Mucosa of stomach (tissue), 1 donor: ENCODE data around the gene GUCY1A1.
"Not testable (repeated sequence)": the region's sequence is repeated elsewhere in the genome, so short reads cannot be mapped to it uniquely, and the experiment has no call there.

Source experiments
- H3K27me3 ChIP-seq: one replicate; pipeline ENCODE4 v1.7.0; 2013; ENCODE audit warnings: mild to moderate bottlenecking, low read length; ENCODE audit not compliant: control insufficient read depth, insufficient read depth
- H3K36me3 ChIP-seq: one replicate; pipeline ENCODE4 v1.7.0; 2013; ENCODE audit warnings: low read length; ENCODE audit not compliant: control insufficient read depth, insufficient read depth
- H3K4me1 ChIP-seq: one replicate; pipeline ENCODE4 v1.7.0; 2013; ENCODE audit warnings: mild to moderate bottlenecking, low read length; ENCODE audit not compliant: control insufficient read depth, insufficient read depth
- H3K4me3 ChIP-seq: one replicate; pipeline ENCODE4 v1.7.0; 2013; ENCODE audit warnings: low read length
- H3K9ac ChIP-seq: one replicate; pipeline ENCODE4 v1.7.0; 2013; ENCODE audit warnings: mild to moderate bottlenecking, low read length, moderate library complexity
- H3K9me3 ChIP-seq: one replicate; pipeline ENCODE4 v1.7.0; 2013; ENCODE audit warnings: mild to moderate bottlenecking, low read length, moderate library complexity; ENCODE audit not compliant: control insufficient read depth
- donor health status: Pancreatic carcinoma.

GUCY1A1 gene

GRCh38 chr4:155639704-155640523, 26.7 kb upstream of the GUCY1A1 start:
- H3K36me3 ChIP-seq = no peaks in the 10 kb centered on the region
- H3K9me3 ChIP-seq = no peaks in the 10 kb centered on the region
- no peak overlapping the region for H3K4me3 ChIP-seq
- no peak overlapping the region for H3K9ac ChIP-seq
- no peaks in the 10 kb centered on the region for H3K27me3 ChIP-seq
- H3K4me1 ChIP-seq = no peaks in the 10 kb centered on the region

- Histone ChIP-seq H3K9ac (no peak overlapping the region), H3K4me1 (no peaks in the 10 kb centered on the region), H3K9me3 (no peaks in the 10 kb centered on the region), H3K4me3 (no peak overlapping the region), H3K27me3 (no peaks in the 10 kb centered on the region), H3K36me3 (no peaks in the 10 kb centered on the region)
Measured at GRCh38 chr4:155640751-155641150, 25.9 kb upstream of the GUCY1A1 start.

GRCh38 chr4:155643087-155643486, 23.6 kb upstream of the GUCY1A1 start:
- Histone ChIP-seq H3K27me3 (no peaks in the 10 kb centered on the region), H3K36me3 (no peaks in the 10 kb centered on the region), H3K9me3 (no peaks in the 10 kb centered on the region), H3K4me1 (no peaks in the 10 kb centered on the region), H3K4me3 (no peak overlapping the region), H3K9ac (no peak overlapping the region)

- Histone ChIP-seq H3K4me3 (no peak overlapping the region), H3K36me3 (no peaks in the 10 kb centered on the region), H3K27me3 (no peaks in the 10 kb centered on the region), H3K4me1 (no peaks in the 10 kb centered on the region), H3K9ac (no peak overlapping the region), H3K9me3 (no peaks in the 10 kb centered on the region)
Measured at GRCh38 chr4:155646001-155646400, 20.6 kb upstream of the GUCY1A1 start.

GRCh38 chr4:155650785-155651184, 15.9 kb upstream of the GUCY1A1 start:
- H3K27me3 ChIP-seq, H3K9ac ChIP-seq, H3K9me3 ChIP-seq, H3K4me3 ChIP-seq, H3K4me1 ChIP-seq, H3K36me3 ChIP-seq: not testable (repeated sequence)

- Histone ChIP-seq H3K4me3 (no peak overlapping the region), H3K9ac (no peak overlapping the region), H3K36me3 (no peaks in the 10 kb centered on the region), H3K27me3 (no peaks in the 10 kb centered on the region), H3K9me3 (no peaks in the 10 kb centered on the region), H3K4me1 (no peaks in the 10 kb centered on the region)
Measured at GRCh38 chr4:155653052-155653451, 13.6 kb upstream of the GUCY1A1 start.

GRCh38 chr4:155656025-155656424, 10.6 kb upstream of the GUCY1A1 start:
- H3K9ac ChIP-seq = no peak overlapping the region
- no peak overlapping the region for H3K4me3 ChIP-seq
- H3K36me3 ChIP-seq = no peaks in the 10 kb centered on the region
- no peaks in the 10 kb centered on the region for H3K27me3 ChIP-seq
- H3K9me3 ChIP-seq = no peaks in the 10 kb centered on the region
- no peaks in the 10 kb centered on the region for H3K4me1 ChIP-seq

- Histone ChIP-seq H3K4me1 (no peaks in the 10 kb centered on the region), H3K9me3 (no peaks in the 10 kb centered on the region), H3K9ac (no peak overlapping the region), H3K27me3 (no peaks in the 10 kb centered on the region), H3K4me3 (no peak overlapping the region), H3K36me3 (no peaks in the 10 kb centered on the region)
Measured at GRCh38 chr4:155657169-155657568, 9.5 kb upstream of the GUCY1A1 start.

GRCh38 chr4:155657985-155658680, 8.5 kb upstream of the GUCY1A1 start:
- Histone ChIP-seq H3K36me3 (no peaks in the 10 kb centered on the region), H3K4me3 (no peak overlapping the region), H3K27me3 (no peaks in the 10 kb centered on the region), H3K4me1 (no peaks in the 10 kb centered on the region), H3K9ac (no peak overlapping the region), H3K9me3 (no peaks in the 10 kb centered on the region)

GRCh38 chr4:155658681-155659064, 8.0 kb upstream of the GUCY1A1 start:
- Histone ChIP-seq H3K4me1 (no peaks in the 10 kb centered on the region), H3K4me3 (no peak overlapping the region), H3K9ac (no peak overlapping the region), H3K9me3 (no peaks in the 10 kb centered on the region), H3K36me3 (no peaks in the 10 kb centered on the region), H3K27me3 (no peaks in the 10 kb centered on the region)

- Histone ChIP-seq H3K36me3 (no peaks in the 10 kb centered on the region), H3K4me3 (no peak overlapping the region), H3K4me1 (no peaks in the 10 kb centered on the region), H3K9ac (no peak overlapping the region), H3K9me3 (no peaks in the 10 kb centered on the region), H3K27me3 (no peaks in the 10 kb centered on the region)
Measured at GRCh38 chr4:155659176-155659575, 7.5 kb upstream of the GUCY1A1 start.

GRCh38 chr4:155660436-155660835, 6.2 kb upstream of the GUCY1A1 start:
- Histone ChIP-seq H3K4me3 (no peak overlapping the region), H3K4me1 (no peaks in the 10 kb centered on the region), H3K9ac (no peak overlapping the region), H3K36me3 (no peaks in the 10 kb centered on the region), H3K9me3 (no peaks in the 10 kb centered on the region), H3K27me3 (peaks cover 5% of the 10 kb centered on the region)
